ENCODE results near the gene KLHL3.

GRCh38 chr5:137613554-137614265, 122.2 kb downstream of the KLHL3 start:
- no peak for TF ChIP-seq POLR2A (IDR thresholded peaks at IDR 0.05)
- TF ChIP-seq CTCF (IDR thresholded peaks at IDR 0.05) = no peak

All from body of pancreas (tissue), 4 donors.